MM.1S (cell line): ENCODE data around the gene SSC5D.

Experiments used
- DNase-seq: peaks from one replicate; pipeline ENCODE4 v3.0.0-alpha.2; 2015
- H2AFZ ChIP-seq: fragments of 300-600 bp; sonication (generic); 2 replicates; pipeline ENCODE4 v1.6.0; 2016; ENCODE audit warnings: antibody characterized with exemption, low read length
- H3F3A ChIP-seq: fragments of 300-600 bp; sonication (generic); 2 replicates; pipeline ENCODE4 v1.6.1; 2016; ENCODE audit warnings: mild to moderate bottlenecking, antibody characterized with exemption, low read length, moderate library complexity, mixed read lengths; ENCODE audit not compliant: insufficient read depth
- H3K27ac ChIP-seq: fragments of 300-600 bp; sonication (generic); 2 replicates; pipeline ENCODE4 v1.5.1; 2016; ENCODE audit warnings: mild to moderate bottlenecking, low read length
- H3K27me3 ChIP-seq: fragments of 300-600 bp; sonication (generic); replicated peaks from 2 replicates; pipeline ENCODE4 v1.6.0; 2016; ENCODE audit warnings: low read length; ENCODE audit not compliant: insufficient read depth
- H3K36me3 ChIP-seq: fragments of 300-600 bp; sonication (generic); replicated peaks from 2 replicates; pipeline ENCODE4 v1.6.1; 2016; ENCODE audit warnings: mild to moderate bottlenecking, low read length, mixed read lengths; ENCODE audit not compliant: insufficient read depth
- H3K4me1 ChIP-seq: fragments of 300-600 bp; sonication (generic); 2 replicates; pipeline ENCODE4 v1.6.1; 2016; ENCODE audit warnings: low read length, mixed read lengths
- H3K4me2 ChIP-seq: fragments of 300-600 bp; sonication (generic); 2 replicates; pipeline ENCODE4 v1.6.0; 2016; ENCODE audit warnings: low read depth, low read length
- H3K4me3 ChIP-seq: fragments of 300-600 bp; sonication (generic); 2 replicates; pipeline ENCODE4 v1.5.1; 2016; ENCODE audit warnings: low read length, mixed read lengths
- H3K79me2 ChIP-seq: fragments of 300-600 bp; sonication (generic); 2 replicates; pipeline ENCODE4 v1.6.1; 2016; ENCODE audit warnings: mixed run types, low read length, mixed read lengths
- H3K9ac ChIP-seq: fragments of 300-600 bp; sonication (generic); 2 replicates; pipeline ENCODE4 v1.6.1; 2016; ENCODE audit warnings: low read length, mixed read lengths
- H3K9me2 ChIP-seq: fragments of 300-600 bp; sonication (generic); replicated peaks from 2 replicates; pipeline ENCODE4 v1.6.1; 2016; ENCODE audit warnings: mild to moderate bottlenecking, low read length, mixed read lengths; ENCODE audit not compliant: insufficient read depth
- H3K9me3 ChIP-seq: fragments of 300-600 bp; sonication (generic); replicated peaks from 2 replicates; pipeline ENCODE4 v1.6.1; 2016; ENCODE audit warnings: mild to moderate bottlenecking, low read length, mixed read lengths; ENCODE audit not compliant: insufficient read depth
- H4K20me1 ChIP-seq: fragments of 300-600 bp; sonication (generic); 2 replicates; pipeline ENCODE4 v1.6.1; 2016; ENCODE audit warnings: mild to moderate bottlenecking, low read length, moderate library complexity, mixed read lengths; ENCODE audit not compliant: insufficient read depth
- CTCF ChIP-seq: fragments of 300-600 bp; sonication (generic); IDR thresholded peaks from 2 replicates; pipeline ENCODE4 v1.5.1; 2016; ENCODE audit warnings: antibody characterized with exemption, low read length, mixed read lengths
- EZH2 ChIP-seq: fragments of 300-600 bp; sonication (generic); optimal IDR thresholded peaks from 2 replicates; pipeline ENCODE3; 2017; ENCODE audit warnings: low read depth, mild to moderate bottlenecking, antibody characterized with exemption, low read length, mixed read lengths
- EZH2phosphoT487 ChIP-seq: fragments of 300-600 bp; sonication (generic); IDR thresholded peaks from 2 replicates; pipeline ENCODE4 v1.6.1; 2018; ENCODE audit warnings: antibody characterized with exemption, low read length

The SSC5D gene

GRCh38 chr19:55500368-55500952 lies 12.2 kb downstream of the SSC5D start:
- Histone ChIP-seq H3K27ac (no peak overlapping the region), H3K9me2 (no peaks in the 10 kb centered on the region), H2AFZ (no peak overlapping the region), H3K4me2 (no peak overlapping the region), H3K79me2 (no peaks in the 10 kb centered on the region), H3K9ac (no peak overlapping the region), H3K4me3 (no peak overlapping the region), H4K20me1 (no peaks in the 10 kb centered on the region), H3K36me3 (no peaks in the 10 kb centered on the region), H3K9me3 (no peaks in the 10 kb centered on the region), H3K4me1 (peaks cover 9% of the 10 kb centered on the region; the same call in 1 of the 2 replicates), H3K27me3 (peaks cover 86% of the 10 kb centered on the region), H3F3A (no peaks in the 10 kb centered on the region)
- DNase-seq = no peak
- TF ChIP-seq EZH2phosphoT487 (no peak), CTCF (no peak), EZH2 (no peak)

- no peak for DNase-seq
- H3K4me2 ChIP-seq = 0 out of 2 replicates have a peak overlapping the region, but pooled peaks have one; percentile 7
Observed at GRCh38 chr19:55502197-55502952, 14.1 kb downstream of the SSC5D start.

GRCh38 chr19:55503157-55503501 lies 14.9 kb downstream of the SSC5D start:
- Histone ChIP-seq H3F3A (no peaks in the 10 kb centered on the region), H3K36me3 (no peaks in the 10 kb centered on the region), H3K9me3 (no peaks in the 10 kb centered on the region), H3K27ac (no peak overlapping the region), H2AFZ (peak overlapping the region; percentile 37), H3K4me3 (no peak overlapping the region), H3K4me1 (peaks cover 9% of the 10 kb centered on the region; the same call in 1 of the 2 replicates), H3K4me2 (no peak overlapping the region), H3K9me2 (no peaks in the 10 kb centered on the region), H4K20me1 (no peaks in the 10 kb centered on the region), H3K79me2 (no peaks in the 10 kb centered on the region), H3K27me3 (peaks cover 85% of the 10 kb centered on the region), H3K9ac (no peak overlapping the region)
- no peak for TF ChIP-seq EZH2phosphoT487
- TF ChIP-seq CTCF = no peak
- TF ChIP-seq EZH2 = no peak
- no peak for DNase-seq

More at GRCh38 chr19:55502197-55502952, 14.1 kb downstream of the SSC5D start:
- no peak for TF ChIP-seq EZH2phosphoT487
- no peak for TF ChIP-seq EZH2
- TF ChIP-seq CTCF = no peak
- H3F3A ChIP-seq = no peaks in the 10 kb centered on the region
- H3K4me3 ChIP-seq = no peak overlapping the region
- peaks cover 9% of the 10 kb centered on the region; the same call in 1 of the 2 replicates for H3K4me1 ChIP-seq
- H3K36me3 ChIP-seq = no peaks in the 10 kb centered on the region
- H3K9me3 ChIP-seq = no peaks in the 10 kb centered on the region
- no peak overlapping the region for H3K27ac ChIP-seq
- no peak overlapping the region for H2AFZ ChIP-seq
- H3K27me3 ChIP-seq = peaks cover 85% of the 10 kb centered on the region
- no peaks in the 10 kb centered on the region for H3K79me2 ChIP-seq
- no peak overlapping the region for H3K9ac ChIP-seq
- H4K20me1 ChIP-seq = no peaks in the 10 kb centered on the region
- H3K9me2 ChIP-seq = no peaks in the 10 kb centered on the region
